Measurements from ENCODE around the gene TNFAIP2.

DNA sequence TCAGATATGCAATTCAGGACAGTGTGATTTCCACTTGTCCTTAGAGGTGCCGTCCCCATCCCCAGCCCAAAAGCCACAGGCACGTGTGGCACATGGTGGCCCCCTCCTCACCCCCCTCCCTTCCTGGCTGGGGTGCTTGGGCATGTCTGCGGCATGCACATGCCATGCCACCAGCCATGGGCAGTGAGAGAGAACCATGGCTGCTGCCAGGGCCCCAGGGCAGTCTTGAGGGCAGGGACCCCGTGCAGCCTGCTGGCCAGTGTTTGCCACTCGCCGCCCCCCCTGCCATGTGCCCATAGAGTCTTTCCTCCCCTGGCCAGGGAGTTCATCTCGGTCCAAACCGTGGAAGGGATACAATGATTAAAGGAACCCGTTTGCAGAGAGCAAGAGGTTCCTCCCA is 41.5 kb downstream of the TNFAIP2 start:
- TF ChIP-seq POLR2A (IDR thresholded peaks at IDR 0.05) (no peak), CTCF (IDR thresholded peaks at IDR 0.05 in 4 of 5, conservative IDR thresholded peaks at IDR 0.05 in 1 of 5) (no peak)
